ENCODE results near the gene DNAH8. TPM values are rescaled to one million over a fixed set of nuclear protein-coding genes. Genes with fewer than 3 reads are reported as not detected.

Gene DNAH8
- total RNA-seq, 2 experiments from 2014 or later: 0.03 TPM; not detected in 1

DNA sequence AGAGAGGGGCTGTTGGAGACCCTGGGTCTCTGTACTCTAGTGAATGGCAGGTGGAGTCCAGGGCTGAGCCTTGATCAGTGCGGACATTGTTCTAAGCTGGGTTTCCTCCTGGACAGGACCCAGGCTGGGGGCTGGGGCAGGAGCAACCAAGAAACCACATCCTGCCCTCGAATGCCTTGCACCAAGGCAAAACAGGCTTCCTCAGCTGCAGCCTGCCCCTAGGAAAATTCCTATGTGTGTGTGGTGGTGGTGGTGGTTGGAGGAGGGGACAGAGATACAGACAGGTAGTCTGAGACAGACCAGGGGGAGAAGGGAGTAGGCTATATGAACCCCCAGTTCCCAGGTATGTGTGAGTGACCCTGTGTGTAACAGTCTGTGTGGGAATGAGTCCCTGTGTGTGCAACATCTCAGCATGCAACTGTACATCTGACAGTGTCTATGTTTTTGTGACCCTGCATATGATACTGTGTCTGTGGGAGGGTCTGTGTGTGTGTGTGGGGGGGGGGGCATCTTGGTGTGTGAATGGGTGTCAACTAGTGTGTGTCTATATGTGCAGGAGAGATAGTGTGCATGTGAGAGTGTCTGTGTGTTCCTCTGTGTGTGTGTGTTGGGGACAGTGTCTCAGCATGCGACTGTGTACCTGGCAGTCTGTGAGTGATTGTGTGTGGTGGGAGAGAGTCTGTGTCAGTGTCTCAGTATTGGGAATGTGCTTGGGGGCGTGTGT, 336.4 kb downstream of the DNAH8 start:
- H3K27me3 ChIP-seq (ENCODE audit: control insufficient read depth in 1 of 2, insufficient read depth in 2 of 2, low read length in 2 of 2): peaks cover 22 to 38% of the 10 kb centered on the region in 2 experiments
- peaks cover 0 to 6% of the 10 kb centered on the region in 2 experiments for H3K9me3 ChIP-seq (ENCODE audit: control insufficient read depth in 1 of 2, insufficient read depth in 1 of 2, low read length in 2 of 2)
- Mint-ChIP-seq H3K36me3 (ENCODE audit: low read depth) (no peaks in the 10 kb centered on the region), H3K9me3 (no peaks in the 10 kb centered on the region), H3K4me3 (no peak overlapping the region), H3K4me1 (ENCODE audit: low read depth) (peaks cover 17% of the 10 kb centered on the region), H3K27ac (no peak overlapping the region), H3K27me3 (peaks cover 46% of the 10 kb centered on the region)
- no peak overlapping the region for H3K4me3 ChIP-seq (ENCODE audit: low read length)
- H3K4me1 ChIP-seq (ENCODE audit: insufficient read depth, low read length): peaks cover 12% of the 10 kb centered on the region
- intact Hi-C loops (cut with DNase I, micrococcal nuclease): no loop called here
- TF ChIP-seq, protein P1, sequence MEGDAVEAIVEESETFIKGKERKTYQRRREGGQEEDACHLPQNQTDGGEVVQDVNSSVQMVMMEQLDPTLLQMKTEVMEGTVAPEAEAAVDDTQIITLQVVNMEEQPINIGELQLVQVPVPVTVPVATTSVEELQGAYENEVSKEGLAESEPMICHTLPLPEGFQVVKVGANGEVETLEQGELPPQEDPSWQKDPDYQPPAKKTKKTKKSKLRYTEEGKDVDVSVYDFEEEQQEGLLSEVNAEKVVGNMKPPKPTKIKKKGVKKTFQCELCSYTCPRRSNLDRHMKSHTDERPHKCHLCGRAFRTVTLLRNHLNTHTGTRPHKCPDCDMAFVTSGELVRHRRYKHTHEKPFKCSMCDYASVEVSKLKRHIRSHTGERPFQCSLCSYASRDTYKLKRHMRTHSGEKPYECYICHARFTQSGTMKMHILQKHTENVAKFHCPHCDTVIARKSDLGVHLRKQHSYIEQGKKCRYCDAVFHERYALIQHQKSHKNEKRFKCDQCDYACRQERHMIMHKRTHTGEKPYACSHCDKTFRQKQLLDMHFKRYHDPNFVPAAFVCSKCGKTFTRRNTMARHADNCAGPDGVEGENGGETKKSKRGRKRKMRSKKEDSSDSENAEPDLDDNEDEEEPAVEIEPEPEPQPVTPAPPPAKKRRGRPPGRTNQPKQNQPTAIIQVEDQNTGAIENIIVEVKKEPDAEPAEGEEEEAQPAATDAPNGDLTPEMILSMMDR (IDR thresholded peaks at IDR 0.05): no peak
- CTCF ChIA-PET: no interaction called here
- POLR2A ChIA-PET: no interaction called here
- DNase-seq: no peak
- ATAC-seq (ENCODE audit: poor library complexity): no peak
- no peaks in the 10 kb centered on the region for H3K36me3 ChIP-seq (ENCODE audit: insufficient read depth, low read length)
- H3K27ac ChIP-seq (ENCODE audit: low read depth in 1 of 2, low read length in 2 of 2): no peak overlapping the region

- DNase-seq (no peak), ATAC-seq (ENCODE audit: poor library complexity) (no peak)
- no peaks in the 10 kb centered on the region for H3K36me3 Mint-ChIP-seq (ENCODE audit: low read depth)
- Histone ChIP-seq H3K36me3 (ENCODE audit: insufficient read depth, low read length) (no peaks in the 10 kb centered on the region), H3K27me3 (ENCODE audit: control insufficient read depth in 1 of 2, insufficient read depth in 2 of 2, low read length in 2 of 2) (peaks cover 15 to 24% of the 10 kb centered on the region in 2 experiments), H3K4me1 (ENCODE audit: insufficient read depth, low read length) (peaks cover 12% of the 10 kb centered on the region), H3K9me3 (ENCODE audit: control insufficient read depth in 1 of 2, insufficient read depth in 1 of 2, low read length in 2 of 2) (peaks cover 0 to 6% of the 10 kb centered on the region in 2 experiments), H3K4me3 (ENCODE audit: low read length) (no peak overlapping the region), H3K27ac (ENCODE audit: low read depth in 1 of 2, low read length in 2 of 2) (no peak overlapping the region)
- H3K27ac Mint-ChIP-seq: no peak overlapping the region
- no peaks in the 10 kb centered on the region for H3K9me3 Mint-ChIP-seq
- no peak overlapping the region for H3K4me3 Mint-ChIP-seq
- peaks cover 17% of the 10 kb centered on the region for H3K4me1 Mint-ChIP-seq (ENCODE audit: low read depth)
- intact Hi-C loops (cut with DNase I, micrococcal nuclease): no loop called here
- ChIA-PET CTCF (no interaction called here), POLR2A (no interaction called here)
- H3K27me3 Mint-ChIP-seq: peaks cover 32% of the 10 kb centered on the region
- TF ChIP-seq, protein P1 (IDR thresholded peaks at IDR 0.05): no peak
Measured at GRCh38 chr6:39053016-39053624, 338.0 kb downstream of the DNAH8 start.

GRCh38 chr6:39053854-39054576, 338.9 kb downstream of the DNAH8 start:
- Histone ChIP-seq H3K36me3 (ENCODE audit: insufficient read depth, low read length) (no peaks in the 10 kb centered on the region), H3K4me3 (ENCODE audit: low read length) (no peak overlapping the region), H3K4me1 (ENCODE audit: insufficient read depth, low read length) (peaks cover 10% of the 10 kb centered on the region), H3K27me3 (ENCODE audit: control insufficient read depth in 1 of 2, insufficient read depth in 2 of 2, low read length in 2 of 2) (peaks cover 12 to 17% of the 10 kb centered on the region in 2 experiments), H3K9me3 (ENCODE audit: control insufficient read depth in 1 of 2, insufficient read depth in 1 of 2, low read length in 2 of 2) (peaks cover 0 to 6% of the 10 kb centered on the region in 2 experiments), H3K27ac (ENCODE audit: low read depth in 1 of 2, low read length in 2 of 2) (no peak overlapping the region)
- no peaks in the 10 kb centered on the region for H3K36me3 Mint-ChIP-seq (ENCODE audit: low read depth)
- TF ChIP-seq, protein P1 (IDR thresholded peaks at IDR 0.05): no peak
- H3K27me3 Mint-ChIP-seq: peaks cover 36% of the 10 kb centered on the region
- H3K9me3 Mint-ChIP-seq: no peaks in the 10 kb centered on the region
- ATAC-seq (ENCODE audit: poor library complexity) (no peak), DNase-seq (no peak)
- H3K27ac Mint-ChIP-seq: no peak overlapping the region
- intact Hi-C loops (cut with DNase I, micrococcal nuclease): no loop called here
- peaks cover 17% of the 10 kb centered on the region for H3K4me1 Mint-ChIP-seq (ENCODE audit: low read depth)
- POLR2A ChIA-PET: no interaction called here
- CTCF ChIA-PET: no interaction called here
- H3K4me3 Mint-ChIP-seq: no peak overlapping the region

All from CD4-positive, alpha-beta T cell (primary cell).